OCI-M1 (cell line): ENCODE results near the gene GRAMD1A.
A peak's percentile ranks its signal among the peaks of the same experiment; 100 is the strongest.
"Not testable (repeated sequence)": the region's sequence is repeated elsewhere in the genome, so short reads cannot be mapped to it uniquely, and the experiment has no call there.

Source experiments
- DNase-seq: peaks from one replicate; lab custom pipeline; 2025; lab: John Stamatoyannopoulos, UW

GRAMD1A gene

DNA sequence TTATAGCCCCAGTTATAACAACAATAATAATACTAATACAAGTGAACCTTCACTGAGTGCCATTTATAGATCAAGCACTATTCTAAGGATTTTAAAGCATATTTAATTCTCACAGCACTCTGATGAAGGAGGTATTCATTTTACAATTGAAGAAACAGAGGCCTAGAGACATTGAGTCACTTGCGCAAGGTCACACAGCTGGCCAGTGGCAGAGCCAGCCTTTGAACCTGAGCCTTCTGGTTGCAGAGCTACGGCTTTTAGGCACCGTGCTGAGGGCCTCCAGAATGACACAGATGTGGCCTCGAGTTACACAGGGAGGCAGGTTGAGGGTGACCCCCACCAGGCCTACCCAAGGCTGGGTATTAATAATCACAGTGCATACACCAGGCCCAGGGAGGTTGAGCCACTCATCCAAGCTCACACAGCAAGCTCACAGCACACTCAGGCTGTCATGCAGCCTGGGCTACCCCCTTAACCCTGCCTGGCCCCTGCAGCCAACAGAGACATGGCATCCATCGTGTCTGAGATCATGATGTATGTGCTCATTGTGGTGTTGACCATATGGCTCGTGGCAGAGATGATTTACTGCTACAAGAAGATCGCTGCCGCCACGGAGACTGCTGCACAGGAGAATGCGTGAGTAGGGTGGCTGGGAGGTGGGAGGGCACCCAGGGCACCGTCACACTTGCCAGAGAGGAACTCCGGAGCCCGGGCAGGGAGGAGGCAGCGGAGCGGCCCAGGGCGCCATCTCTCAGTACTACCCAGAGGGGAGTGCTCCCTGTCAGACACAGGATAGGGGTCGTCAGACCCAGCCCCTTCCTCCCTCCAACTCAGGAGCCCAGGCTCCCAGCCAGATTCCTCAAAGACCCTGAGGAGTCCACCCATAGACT lies 38.7 kb downstream of the GRAMD1A start:
- DNase-seq, result peak; percentile 37

DNA sequence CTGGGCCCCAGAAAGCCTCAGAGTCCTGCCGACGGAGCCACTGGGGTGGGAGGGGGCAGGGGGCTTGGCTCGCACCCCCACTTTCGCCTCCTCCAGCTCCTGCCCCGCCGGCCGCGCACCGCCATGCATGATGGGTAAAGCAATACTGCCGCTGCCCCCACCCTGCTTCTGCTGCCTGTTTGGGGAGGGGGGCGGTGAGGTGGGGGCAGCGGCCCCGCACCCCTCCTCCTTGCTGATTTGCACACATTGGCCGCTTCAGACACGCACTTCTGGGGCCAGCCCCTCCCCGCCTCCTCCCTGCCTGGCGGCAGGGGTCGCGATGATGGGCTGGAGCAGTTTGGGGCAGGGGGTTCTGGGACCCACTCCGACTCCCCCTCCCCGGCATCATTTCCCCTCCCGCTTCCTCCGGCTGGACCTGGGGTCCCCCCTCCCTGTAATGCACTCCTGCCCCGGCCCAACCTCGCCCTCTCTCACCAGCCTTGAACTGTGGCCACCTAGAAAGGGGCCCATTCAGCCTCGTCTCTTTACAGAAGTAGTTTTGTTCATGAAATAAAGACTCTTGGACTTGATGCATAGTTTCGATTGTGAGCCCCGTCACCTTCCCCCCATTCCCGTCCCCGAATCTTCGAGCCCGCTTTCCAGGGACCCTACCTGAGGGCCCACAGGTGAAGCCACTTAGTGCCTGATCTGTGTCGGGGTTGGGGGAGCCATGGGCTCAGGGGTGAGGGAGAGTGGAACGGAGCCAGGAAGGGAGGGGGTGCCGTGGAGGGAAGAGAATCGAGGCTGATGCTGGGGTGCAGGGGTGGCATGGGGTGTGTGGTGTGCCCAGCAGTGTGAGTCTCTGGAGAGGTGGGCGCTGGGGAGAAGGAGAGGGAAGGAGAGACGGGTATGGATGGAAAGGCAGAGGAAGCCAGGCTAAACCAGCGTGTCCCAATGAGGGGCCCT lies 40.0 kb downstream of the GRAMD1A start:
- DNase-seq, result no peak

DNA sequence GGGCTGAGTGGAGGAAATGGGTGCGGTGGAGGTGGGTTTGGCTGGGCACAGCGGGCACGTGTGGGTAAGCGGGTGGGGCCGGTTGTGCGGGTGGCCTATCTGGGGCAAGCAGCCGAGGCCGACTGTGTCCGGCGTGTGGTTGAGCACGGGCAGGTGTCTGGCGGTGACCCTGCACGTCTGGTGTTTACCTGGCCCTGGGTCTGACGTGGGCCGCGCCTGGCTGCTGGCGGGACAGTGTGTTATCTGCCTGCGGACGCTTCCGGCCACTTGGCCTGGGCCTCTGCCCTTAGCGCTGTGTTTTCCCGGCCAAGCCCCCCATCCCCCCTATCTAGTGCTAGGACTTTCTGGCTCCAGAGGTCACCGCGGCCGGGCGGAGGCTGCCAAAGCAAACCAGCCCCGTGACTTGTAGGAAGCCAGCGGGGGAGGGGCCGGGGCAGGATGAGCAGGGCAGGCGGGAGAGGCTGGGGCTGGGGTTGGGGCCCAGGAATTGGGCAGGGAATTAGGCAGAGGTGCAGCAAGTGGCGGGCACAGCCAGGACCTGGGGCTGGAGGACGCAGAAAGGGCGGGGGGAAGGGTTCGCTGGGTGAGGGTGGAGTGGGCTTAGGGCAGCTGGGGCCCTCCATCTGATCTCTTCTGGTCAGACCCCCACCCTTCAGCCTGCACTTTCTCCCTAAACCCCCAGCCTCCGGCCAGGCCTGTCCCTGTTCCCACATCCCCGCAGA lies 40.9 kb downstream of the GRAMD1A start:
- DNase-seq, result peak; percentile 93

DNA sequence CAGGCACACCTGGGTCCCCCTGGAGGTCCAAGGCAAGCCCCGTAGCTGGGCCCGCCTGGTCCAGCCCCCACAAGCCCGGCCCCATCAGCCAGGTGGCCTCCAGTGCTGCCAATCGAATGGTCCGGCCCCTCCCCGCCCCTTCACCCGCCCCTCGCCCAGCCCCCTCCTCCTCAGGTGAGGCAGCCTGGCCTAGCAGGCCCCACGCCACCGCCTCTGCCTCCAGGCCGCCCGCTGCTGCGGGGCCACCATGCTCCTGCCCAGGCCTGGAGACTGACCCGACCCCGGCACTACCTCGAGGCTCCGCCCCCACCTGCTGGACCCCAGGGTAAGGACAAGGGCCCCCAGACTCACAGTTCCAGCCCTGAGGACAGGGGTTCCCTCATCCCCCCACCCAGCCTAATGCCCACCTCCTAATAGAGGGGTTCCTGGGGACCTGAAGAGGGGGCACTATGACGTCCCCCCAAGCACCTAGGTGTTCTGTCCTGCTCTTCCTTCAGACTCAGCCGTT lies 41.5 kb downstream of the GRAMD1A start, which contains the start of gene HPN:
Gene HPN, plus strand, starts transcription at position 174 of the 508 bp plus-strand sequence. CDS start 786 bp downstream, outside the sequence.
- no peak for DNase-seq

DNA sequence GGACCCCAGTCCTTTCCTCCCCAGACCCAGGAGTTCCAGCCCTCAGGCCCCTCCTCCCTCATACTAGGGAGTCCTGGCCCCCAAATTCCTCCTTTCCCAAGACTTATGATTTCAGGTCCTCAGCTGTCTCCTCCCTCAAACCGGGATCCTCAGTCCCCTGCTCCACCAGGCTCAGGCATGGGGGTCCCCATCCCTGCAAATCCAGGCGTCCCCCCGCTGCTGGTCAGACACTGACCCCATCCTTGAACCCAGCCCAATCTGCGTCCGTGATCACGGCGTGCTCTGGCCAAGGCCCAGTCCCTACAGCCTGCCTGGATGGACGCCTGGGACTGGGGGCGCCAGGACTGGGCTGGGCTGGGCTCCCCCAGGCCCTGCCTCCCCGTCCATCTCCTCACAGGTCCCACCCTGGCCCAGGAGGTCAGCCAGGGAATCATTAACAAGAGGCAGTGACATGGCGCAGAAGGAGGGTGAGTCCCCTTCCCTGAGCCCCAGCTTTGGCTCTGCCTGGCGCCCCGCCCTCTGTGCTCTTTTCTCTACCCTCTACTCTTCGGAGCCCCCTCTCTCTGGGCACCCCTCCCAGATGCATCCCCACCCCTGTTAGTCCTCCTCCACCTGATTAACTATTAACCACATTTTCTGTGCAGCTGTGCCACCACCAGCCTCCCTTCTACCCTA lies 42.1 kb downstream of the GRAMD1A start:
- DNase-seq, result no peak

DNA sequence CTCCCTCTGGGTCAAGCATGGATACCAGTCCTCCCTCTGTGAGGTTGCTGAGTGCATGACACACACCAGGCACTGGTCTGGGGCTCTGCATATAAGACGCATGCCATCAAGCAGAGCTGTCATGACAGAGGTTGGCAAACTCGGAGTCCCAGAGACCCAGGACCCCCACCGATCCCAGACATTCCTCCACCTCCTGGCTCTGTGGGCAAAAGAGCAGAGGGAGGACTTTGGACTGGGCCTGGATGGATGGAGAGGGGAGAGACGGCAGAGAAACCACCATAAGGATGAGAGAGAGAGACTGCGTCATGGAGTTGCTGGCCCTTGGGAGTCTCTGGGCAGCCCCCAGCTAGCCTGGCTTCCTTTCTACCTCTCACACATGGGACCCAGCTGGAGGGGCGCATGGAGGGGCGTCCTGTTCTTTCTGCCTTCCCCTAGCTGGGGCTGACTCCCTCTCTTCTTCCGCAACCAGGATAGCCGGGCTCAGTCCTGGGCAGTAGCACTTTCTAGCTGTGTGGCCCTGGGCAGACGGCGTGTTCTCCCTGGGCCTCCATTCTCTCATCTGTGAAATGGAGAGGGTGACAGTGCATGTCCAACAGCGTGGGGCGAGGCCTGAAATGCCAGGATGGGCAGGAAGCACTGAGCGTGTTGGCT lies 43.0 kb downstream of the GRAMD1A start:
- DNase-seq, result no peak

DNA sequence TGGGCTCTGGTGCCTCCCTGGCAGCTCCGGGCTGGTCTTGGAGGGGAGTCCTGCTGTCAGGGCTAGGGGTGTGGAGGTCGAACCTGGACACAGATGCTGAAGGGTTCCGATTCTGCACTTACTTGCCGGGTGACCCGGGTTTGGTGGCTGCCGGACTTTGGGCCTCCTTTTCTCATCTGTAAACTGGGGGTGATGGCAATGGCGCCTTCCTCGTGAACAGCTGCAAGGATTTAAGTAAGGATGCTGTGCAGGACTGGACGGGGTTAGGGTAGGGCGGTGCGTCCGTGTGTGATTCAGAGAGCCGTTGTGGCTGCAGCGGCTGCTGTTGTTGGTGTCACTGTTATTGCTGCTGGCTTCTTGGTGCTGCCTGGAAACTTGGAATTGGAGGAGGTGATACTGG lies 43.8 kb downstream of the GRAMD1A start:
- DNase-seq, result no peak

DNA sequence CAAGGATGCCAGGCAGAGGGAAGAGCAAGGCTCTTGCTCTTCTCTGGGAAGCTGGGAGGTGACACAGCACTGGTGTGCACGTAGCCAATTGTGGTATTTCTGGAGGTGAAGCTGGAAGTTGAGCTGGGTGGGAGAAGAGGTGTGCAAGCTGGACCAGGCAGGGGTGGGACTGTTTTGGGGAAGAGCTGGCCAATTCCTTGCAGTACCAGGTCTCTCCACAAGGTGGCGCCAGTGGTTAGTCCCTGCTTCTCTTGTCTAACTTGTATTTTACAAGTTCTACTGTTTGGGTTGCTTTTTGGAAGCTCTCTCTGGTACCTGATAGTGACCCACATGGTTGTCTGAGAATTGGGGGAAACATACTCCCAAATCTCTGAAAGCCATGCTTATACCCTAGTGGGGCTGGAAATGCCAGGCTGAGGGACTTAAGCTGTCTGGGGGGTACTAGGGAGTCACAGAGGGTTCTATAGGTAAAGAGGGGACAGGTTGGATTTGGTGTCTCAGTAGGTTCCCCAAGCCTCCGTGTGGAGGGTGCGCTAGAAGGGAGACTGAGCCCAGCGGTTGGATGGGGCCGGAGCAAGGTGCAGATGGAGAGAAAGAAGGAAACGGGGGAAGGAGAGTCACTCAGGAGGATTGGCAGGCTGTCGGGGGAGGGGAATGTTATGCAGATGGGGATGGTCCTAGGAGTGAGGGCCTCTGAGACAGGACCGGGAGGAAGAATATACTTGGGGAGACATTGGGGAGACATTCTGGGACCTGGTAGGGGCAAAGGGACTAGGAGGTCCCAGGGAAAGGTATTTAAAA lies 44.4 kb downstream of the GRAMD1A start:
- peak; percentile 81 for DNase-seq

DNA sequence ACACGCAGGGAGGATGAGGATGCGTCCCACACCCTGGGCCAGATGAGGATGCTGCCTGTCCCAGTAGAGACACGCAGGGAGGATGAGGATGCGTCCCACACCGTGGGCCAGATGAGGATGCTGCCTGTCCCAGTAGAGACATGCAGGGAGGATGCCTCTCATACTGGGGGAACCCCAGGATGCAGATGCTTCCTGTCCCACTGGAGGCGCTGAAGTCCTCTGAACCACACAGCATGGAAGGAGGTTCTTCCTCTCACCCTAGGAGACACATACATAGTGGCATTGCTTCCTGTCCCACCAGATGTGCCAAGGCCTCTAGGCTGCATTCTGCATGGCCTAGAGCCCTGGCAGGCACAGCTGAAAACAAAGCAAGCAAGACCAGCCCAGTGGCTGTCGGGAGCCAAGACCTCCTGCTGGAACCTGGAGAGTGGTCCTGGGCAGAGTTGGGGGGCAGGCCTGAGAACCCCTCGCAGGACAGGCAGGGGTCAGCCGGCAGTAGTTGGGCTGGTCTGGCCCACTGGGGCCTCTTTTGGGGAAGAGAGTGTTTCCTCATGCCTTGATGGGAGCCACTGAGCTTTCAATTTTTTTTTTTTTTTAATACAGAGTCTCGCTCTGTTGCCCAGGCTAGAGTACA lies 45.7 kb downstream of the GRAMD1A start:
- DNase-seq, result peak; percentile 62

DNA sequence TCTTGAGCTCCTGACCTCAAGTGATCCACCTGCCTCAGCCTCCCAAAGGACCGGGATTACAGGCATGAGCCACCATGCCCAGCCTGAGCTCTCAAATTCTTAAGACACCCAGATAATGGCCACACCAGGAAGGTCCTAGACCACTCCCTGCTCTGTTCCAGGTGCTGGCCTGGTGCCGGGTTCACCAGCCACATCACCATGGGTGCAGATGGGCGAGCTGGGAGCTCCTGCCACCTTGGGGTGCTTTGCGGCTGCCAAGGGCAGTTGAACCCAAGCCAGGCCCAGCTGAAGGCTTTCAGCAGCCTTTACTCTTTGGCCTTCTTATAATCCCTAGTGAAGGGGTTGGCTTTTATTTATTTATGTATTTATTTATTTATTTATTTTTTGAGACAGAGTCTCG lies 46.3 kb downstream of the GRAMD1A start:
- no peak for DNase-seq

DNA sequence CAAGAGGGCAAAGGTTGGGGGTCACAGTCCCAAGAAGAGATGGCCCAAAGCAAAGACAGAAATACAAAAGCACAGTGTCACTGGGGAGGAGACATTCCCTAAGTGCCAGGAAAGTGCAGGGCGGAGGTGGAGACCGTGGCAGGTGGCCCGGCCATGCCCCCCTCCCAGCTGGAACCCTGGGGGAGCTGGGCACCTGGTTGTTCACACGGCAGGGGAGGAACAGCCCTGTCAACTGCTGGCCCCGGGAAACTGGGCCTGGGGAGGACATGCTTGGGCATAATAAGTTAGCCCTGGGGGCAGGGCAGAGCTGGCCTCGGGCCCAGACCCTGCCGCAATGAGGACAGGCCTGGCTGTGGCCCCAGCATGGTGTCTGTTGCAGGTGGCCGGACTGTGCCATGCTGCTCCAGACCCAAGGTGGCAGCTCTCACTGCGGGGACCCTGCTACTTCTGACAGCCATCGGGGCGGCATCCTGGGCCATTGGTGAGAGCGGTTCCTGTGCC lies 48.8 kb downstream of the GRAMD1A start:
- DNase-seq, result no peak

DNA sequence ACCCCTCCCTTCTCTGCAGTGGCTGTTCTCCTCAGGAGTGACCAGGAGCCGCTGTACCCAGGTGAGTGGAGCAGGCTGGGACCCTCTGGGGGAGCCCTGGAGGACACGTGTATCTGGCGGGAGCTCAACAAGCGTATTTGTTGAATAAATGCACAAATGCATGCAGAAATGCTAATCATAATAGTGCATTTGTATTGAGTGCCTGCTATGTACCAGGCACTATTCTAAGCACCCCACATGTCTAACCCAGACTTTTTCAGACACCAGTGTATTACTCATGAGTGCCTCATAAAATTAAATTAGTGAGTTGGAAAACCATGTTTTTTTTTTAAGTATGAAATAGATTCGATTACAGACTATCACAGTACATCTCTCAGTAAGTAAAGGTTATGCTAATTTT lies 49.3 kb downstream of the GRAMD1A start:
- DNase-seq, result no peak

DNA sequence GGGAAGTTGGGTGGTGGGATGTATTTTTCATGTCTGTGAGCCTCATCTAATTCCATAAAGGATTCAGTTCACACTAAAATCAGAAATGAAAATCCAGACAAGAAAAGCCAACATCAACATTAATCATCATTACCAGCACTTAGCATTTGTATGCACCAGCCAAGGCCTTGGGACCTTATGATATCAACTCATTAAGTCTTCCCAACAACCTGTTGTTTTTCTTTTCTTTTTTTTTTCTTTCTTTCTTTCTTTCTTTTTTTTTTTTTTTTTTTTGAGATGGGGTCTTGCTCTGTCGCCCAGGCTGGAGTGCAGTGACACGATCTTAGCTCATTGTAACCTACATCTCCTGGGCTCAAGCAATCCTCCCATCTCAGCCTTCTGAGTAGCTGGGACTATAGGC lies 50.5 kb downstream of the GRAMD1A start:
- DNase-seq, result not testable (repeated sequence)

DNA sequence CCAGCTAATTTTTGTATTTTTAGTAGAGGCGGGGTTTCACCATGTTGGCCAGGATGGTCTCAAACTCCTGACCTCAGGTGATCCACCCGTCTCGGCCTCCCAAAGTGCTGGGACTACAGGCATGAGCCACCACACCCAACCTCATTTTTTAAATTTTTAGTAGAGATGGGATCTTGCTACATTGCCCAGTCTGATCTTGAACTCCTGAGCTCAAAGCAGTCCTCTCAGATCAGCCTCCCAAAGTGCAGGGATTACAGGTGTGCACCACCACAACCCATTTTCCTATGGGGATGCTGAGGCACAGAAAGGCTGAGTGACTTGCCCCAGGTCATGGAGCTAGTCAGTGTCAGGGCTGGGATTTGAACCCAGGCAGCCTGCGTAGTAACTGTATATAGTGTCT lies 51.1 kb downstream of the GRAMD1A start:
- not testable (repeated sequence) for DNase-seq

DNA sequence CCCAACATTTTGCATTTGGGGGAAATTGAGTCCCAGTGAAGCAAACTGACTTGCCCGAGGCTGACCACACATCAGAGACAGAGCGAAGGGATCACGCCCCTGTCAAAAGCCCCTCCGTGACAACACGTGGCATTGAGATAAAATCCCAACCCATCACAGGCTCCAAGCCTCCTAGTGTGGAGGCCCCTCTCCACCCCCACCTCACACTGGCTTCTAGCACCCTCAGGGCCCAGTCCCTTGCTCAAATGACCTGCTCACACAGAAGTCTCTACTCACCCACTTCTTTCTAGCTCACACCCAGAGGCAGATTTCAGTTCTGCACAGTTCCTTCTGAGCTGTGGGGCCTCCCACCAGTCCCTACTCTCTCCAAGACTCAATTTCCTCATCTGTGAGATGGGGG lies 51.7 kb downstream of the GRAMD1A start:
- DNase-seq, result no peak

DNA sequence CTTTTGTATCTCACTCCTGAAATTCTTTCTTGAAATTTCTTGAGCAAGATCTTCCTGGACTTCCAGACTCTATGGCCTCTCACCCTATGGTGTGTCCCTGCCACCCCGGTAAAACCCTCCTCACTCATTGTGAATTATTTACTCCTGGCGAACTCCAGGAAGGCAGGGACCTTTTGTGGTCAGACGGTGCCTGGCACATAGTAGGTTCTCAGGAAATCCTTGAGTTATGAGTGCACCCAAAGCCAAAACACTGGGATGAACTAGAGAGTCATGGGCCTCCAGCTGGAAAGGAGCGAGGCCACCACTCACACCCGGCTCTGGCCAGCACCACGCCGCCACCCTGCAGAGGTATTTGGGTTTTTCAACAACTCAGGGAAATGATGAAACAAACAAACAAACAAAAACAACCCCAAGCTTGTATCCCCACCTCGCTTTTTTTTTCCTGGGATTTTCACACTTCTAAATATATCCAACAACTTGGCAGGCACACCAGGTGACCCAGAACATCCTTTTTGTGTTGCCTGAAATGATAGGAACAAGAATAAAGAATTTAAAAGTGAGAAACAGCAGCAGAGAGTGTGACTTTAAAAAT lies 52.6 kb downstream of the GRAMD1A start:
- no peak for DNase-seq

DNA sequence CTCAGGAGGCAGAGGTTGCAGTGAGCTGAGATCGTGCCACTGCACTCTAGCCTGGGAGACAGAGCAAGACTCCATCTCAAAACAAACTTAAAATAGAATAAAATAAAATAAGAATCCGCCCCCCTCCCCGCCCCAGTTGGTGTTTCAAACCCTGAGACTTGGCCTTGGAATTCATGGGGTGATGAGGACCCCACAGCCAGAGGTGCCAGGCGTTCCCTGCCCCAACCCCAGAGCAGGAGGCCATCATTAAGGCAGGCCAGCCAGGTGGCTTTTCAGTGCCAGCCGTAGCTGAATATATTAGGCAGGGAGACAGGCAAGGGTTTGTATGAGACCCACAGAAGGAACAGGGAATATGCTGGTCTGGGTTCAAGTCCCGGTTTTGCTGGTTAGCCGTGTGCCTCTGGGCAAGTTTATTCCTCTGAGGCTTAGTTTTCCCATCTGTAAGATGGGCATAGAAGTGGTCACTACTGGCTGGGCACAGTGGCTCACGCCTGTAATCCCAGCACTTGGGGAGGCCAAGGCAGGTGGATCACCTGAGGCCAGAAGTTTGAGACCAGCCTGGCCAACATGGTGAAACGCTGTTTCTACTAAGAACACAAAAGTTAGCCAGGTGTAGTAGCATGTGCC lies 53.7 kb downstream of the GRAMD1A start:
- no peak for DNase-seq

DNA sequence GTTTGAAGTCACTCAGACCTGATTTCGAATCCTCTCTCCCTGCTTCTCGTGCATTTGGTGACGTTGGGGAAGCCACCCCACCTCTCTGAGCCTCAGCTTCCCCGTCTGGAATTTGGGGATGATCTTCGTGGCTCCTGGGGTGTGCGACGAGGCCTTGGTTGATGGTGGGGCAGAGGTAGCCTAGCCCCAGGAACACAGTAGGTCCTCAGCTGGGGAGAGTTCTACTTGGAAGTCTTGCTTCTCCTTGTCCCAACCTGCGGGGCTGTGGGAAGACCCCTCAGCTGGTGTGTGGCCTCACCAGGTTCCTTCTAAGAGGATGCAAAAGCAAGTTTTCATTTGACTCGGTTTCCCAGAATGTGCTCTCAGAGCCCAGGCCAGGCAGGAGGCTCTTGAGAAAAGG lies 54.5 kb downstream of the GRAMD1A start:
- DNase-seq, result no peak
